Esophagus muscularis mucosa (tissue), 4 donors: ENCODE data around the gene LSS. TPM values are rescaled to one million over a fixed set of nuclear protein-coding genes. Genes with fewer than 3 reads are reported as not detected.

Experiments
- DNase-seq: peaks from one replicate; pipeline ENCODE4 v3.0.0-alpha.2; 2017; ENCODE audit errors: extremely low spot score
- H3K27ac ChIP-seq, 4 donors: fragments of 200-600 bp; sonication (generic); replicated peaks in 1 of 4; 1 replicate in 3 of 4; 2 replicates in 1 of 4; pipeline ENCODE4 v1.5.1; 2016 to 2019; ENCODE audit warnings: mild to moderate bottlenecking in 1 of 4
- H3K27me3 ChIP-seq, 4 donors: fragments of 200-600 bp; sonication (generic); one replicate each; pipeline versions ENCODE4 v1.5.1 to v1.6.0; 2016 to 2019
- H3K36me3 ChIP-seq, 4 donors: fragments of 200-600 bp; sonication (generic); one replicate each; pipeline ENCODE4 v1.5.1; 2016 to 2019
- H3K4me1 ChIP-seq, 4 donors: fragments of 200-600 bp; sonication (generic); one replicate each; pipeline ENCODE4 v1.5.1; 2016 to 2019
- H3K4me3 ChIP-seq, 4 donors: fragments of 200-600 bp; sonication (generic); 1 replicate in 2 of 4; 2 replicates in 2 of 4; pipeline ENCODE4 v1.5.1; 2016 to 2019; ENCODE audit warnings: mild to moderate bottlenecking in 4 of 4, moderate library complexity in 1 of 4
- H3K9me3 ChIP-seq, 4 donors: fragments of 200-600 bp; sonication (generic); 1 replicate in 3 of 4; 2 replicates in 1 of 4; pipeline ENCODE4 v1.5.1; 2016 to 2019
- EP300 ChIP-seq: sonication (generic); formaldehyde crosslinking; IDR thresholded peaks from one replicate; pipeline ENCODE4 v1.6.1; 2017; ENCODE audit warnings: antibody characterized with exemption
- POLR2A ChIP-seq: fragments of 450-650 bp; IDR thresholded peaks from one replicate; pipeline ENCODE4 v1.6.1; 2017; ENCODE audit warnings: antibody characterized with exemption, moderate library complexity, mild to moderate bottlenecking, low read depth
- POLR2AphosphoS5 ChIP-seq, 2 donors: sonication (generic); formaldehyde crosslinking; IDR thresholded peaks; one replicate each; pipeline ENCODE4 v1.6.1; 2017; ENCODE audit warnings: antibody characterized with exemption in 2 of 2
- WGBS: methylation state at CpG from one replicate; pipeline ENCODE4 v1.1.5; 2018; 5-methylcytosine and 5-hydroxymethylcytosine counted together
- intact Hi-C: fragments of 100-400 bp; cut with DNase I; formaldehyde crosslinking; loops from one replicate; pipeline ENCODE4 v1.15.1; 2023
- total RNA-seq, 4 donors: library from RNA; depleted of rRNA; stranded (reverse); fragments of >200 nt; gene quantifications; one replicate each; pipeline versions ENCODE4 v1.1.0 to v1.2.1, GENCODE V29; 2016
- TF ChIP-seq, protein P1 (sequence below), 3 experiments: fragments of 200-600 bp in 2 of 3; fragments of 450-650 bp in 1 of 3; sonication (generic) in 2 of 3; IDR thresholded peaks; one replicate each; pipeline ENCODE4 v1.5.1; 2017 to 2019; ENCODE audit warnings: antibody characterized with exemption in 3 of 3, mild to moderate bottlenecking in 2 of 3, moderate library complexity in 1 of 3

The LSS gene
- total RNA-seq, 4 donors from 2014 or later = 45.3 to 66.3 (median 53.1) TPM

DNA sequence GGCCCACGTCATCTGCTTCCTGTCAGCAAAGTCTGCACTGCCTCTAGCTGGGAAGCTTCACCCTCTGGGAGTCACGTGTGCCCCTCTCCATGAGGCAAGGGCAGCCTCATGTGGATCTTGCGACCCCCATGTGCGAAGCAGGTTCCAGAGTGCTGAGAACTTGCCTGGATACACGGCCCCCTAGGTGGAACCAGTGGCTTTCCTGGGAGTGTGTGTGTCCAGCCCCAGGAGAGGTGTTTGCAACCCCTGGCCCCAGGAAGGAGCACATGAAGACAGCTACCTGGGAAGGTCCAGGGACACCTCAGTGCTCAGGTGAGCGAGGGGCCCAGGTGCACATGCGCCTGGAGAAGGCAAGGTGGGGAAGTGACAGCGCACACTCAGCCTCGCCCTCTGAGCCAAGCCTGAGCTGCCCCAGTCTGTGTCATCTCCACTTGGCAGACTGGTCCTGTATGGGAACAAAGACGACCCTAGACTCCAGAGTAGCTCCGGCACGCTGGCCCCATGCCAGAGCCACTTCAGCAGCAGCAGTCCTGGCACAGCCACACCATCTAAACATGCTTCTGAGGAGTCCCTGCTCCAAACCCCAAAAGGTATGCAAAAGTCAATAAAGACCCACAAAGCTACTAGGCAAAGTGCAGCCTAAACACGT, 8.9 kb downstream of the LSS start:
- TF ChIP-seq POLR2AphosphoS5 (IDR thresholded peaks at IDR 0.05) (no peak), EP300 (no peak), POLR2A (no peak)
- TF ChIP-seq, protein P1, sequence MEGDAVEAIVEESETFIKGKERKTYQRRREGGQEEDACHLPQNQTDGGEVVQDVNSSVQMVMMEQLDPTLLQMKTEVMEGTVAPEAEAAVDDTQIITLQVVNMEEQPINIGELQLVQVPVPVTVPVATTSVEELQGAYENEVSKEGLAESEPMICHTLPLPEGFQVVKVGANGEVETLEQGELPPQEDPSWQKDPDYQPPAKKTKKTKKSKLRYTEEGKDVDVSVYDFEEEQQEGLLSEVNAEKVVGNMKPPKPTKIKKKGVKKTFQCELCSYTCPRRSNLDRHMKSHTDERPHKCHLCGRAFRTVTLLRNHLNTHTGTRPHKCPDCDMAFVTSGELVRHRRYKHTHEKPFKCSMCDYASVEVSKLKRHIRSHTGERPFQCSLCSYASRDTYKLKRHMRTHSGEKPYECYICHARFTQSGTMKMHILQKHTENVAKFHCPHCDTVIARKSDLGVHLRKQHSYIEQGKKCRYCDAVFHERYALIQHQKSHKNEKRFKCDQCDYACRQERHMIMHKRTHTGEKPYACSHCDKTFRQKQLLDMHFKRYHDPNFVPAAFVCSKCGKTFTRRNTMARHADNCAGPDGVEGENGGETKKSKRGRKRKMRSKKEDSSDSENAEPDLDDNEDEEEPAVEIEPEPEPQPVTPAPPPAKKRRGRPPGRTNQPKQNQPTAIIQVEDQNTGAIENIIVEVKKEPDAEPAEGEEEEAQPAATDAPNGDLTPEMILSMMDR (IDR thresholded peaks at IDR 0.05) = no peak
- Histone ChIP-seq H3K36me3 (peaks cover 39 to 86% (median 73%) of the 10 kb centered on the region in 4 donors), H3K4me1 (peaks cover 0 to 15% (median 8%) of the 10 kb centered on the region in 4 donors), H3K27me3 (no peaks in the 10 kb centered on the region), H3K4me3 (no peak overlapping the region), H3K27ac (no peak overlapping the region), H3K9me3 (no peaks in the 10 kb centered on the region)
- WGBS = 55% methylated on average over 9 of the region's 13 CpGs
- no peak for DNase-seq
- intact Hi-C loops = no loop called here

GRCh38 chr21:46218906-46219590, 9.5 kb downstream of the LSS start:
- H3K36me3 ChIP-seq = peaks cover 39 to 93% (median 80%) of the 10 kb centered on the region in 4 donors
- no peaks in the 10 kb centered on the region for H3K27me3 ChIP-seq
- intact Hi-C loops = no loop called here
- peaks cover 0 to 12% (median 4%) of the 10 kb centered on the region in 4 donors for H3K4me1 ChIP-seq
- 85% methylated on average over 14 of the region's 16 CpGs for WGBS
- H3K27ac ChIP-seq = no peak overlapping the region
- no peak for DNase-seq
- H3K9me3 ChIP-seq = no peaks in the 10 kb centered on the region
- TF ChIP-seq EP300 = no peak
- no peak for TF ChIP-seq POLR2A
- TF ChIP-seq, protein P1 (IDR thresholded peaks at IDR 0.05) = no peak
- no peak for TF ChIP-seq POLR2AphosphoS5 (IDR thresholded peaks at IDR 0.05)
- no peak overlapping the region for H3K4me3 ChIP-seq

- Histone ChIP-seq H3K36me3 (peaks cover 47 to 96% (median 89%) of the 10 kb centered on the region in 4 donors), H3K27ac (no peak overlapping the region), H3K4me1 (peaks cover 0 to 11% (median 1%) of the 10 kb centered on the region in 4 donors), H3K4me3 (no peak overlapping the region), H3K9me3 (no peaks in the 10 kb centered on the region), H3K27me3 (no peaks in the 10 kb centered on the region)
- WGBS = 89% methylated on average over 22 of the region's 22 CpGs
- no peak for DNase-seq
- TF ChIP-seq POLR2A (no peak), POLR2AphosphoS5 (IDR thresholded peaks at IDR 0.05) (no peak), EP300 (no peak)
- TF ChIP-seq, protein P1 (IDR thresholded peaks at IDR 0.05) = no peak
- intact Hi-C loops = no loop called here
These were observed 10.9 kb downstream of the LSS start for GRCh38 chr21:46217511-46218196.

DNA sequence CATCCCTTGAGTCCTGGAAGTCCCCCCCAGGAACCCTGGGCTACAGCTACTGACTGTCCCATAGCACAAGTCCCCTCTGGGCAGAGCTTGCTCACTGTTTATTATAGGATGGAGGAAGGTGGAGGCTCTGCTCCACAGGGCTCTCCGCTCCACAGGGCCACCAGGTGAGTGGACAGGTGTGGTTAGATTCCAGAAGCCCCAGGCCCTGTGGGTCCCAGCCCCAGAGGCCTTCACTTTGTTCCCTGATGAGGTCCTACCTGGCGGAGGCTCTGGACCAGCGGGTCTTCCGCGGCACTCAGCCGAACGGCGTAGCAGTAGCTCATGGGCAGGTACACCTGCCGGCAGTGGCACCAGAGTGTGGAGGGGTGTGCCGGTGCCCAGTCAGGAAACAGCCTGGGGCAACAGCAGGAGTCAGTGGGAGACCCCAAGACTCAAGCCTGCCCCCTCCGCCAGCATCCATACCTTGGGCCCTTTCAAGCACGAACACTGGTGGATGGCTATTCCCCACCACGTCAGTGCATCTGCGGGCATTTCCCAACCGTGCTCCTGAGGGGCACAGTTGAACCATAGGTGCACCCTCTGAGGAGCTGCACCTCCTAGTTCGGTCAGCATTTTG, 12.3 kb downstream of the LSS start:
- TF ChIP-seq EP300 (no peak), POLR2AphosphoS5 (IDR thresholded peaks at IDR 0.05) (no peak), POLR2A (no peak)
- TF ChIP-seq, protein P1 (IDR thresholded peaks at IDR 0.05) = no peak
- 87% methylated on average over 8 of the region's 16 CpGs for WGBS
- no peak overlapping the region for H3K27ac ChIP-seq
- no peak overlapping the region for H3K4me3 ChIP-seq
- H3K9me3 ChIP-seq = no peaks in the 10 kb centered on the region
- intact Hi-C loops = no loop called here
- peaks cover 0 to 6% (median 0%) of the 10 kb centered on the region in 4 donors for H3K4me1 ChIP-seq
- H3K36me3 ChIP-seq = peaks cover 38 to 96% (median 89%) of the 10 kb centered on the region in 4 donors
- H3K27me3 ChIP-seq = no peaks in the 10 kb centered on the region
- DNase-seq = no peak
